LHCN-M2 (cell line): ENCODE measurements around the gene EFEMP1. TPM values are rescaled to one million over a fixed set of nuclear protein-coding genes. Genes with fewer than 3 reads are reported as not detected.

Experiments
- DNase-seq: peaks from one replicate; pipeline ENCODE4 v3.0.0-alpha.2; 2012; ENCODE audit warnings: low read depth
- polyA plus RNA-seq: library from polyadenylated mRNA; unstranded; fragments of >200 nt; gene quantifications from one replicate; pipeline ENCODE4 v1.2.1, GENCODE V29; 2012; ENCODE audit warnings: missing spikeins
- total RNA-seq: library from RNA; depleted of rRNA; stranded (reverse); fragments of >200 nt; gene quantifications from 2 replicates; pipeline ENCODE4 v1.2.3, GENCODE V29; 2014; rRNA removed

EFEMP1 gene
- total RNA-seq: 37.8 and 52.5 TPM in 2 replicates
- polyA plus RNA-seq: 59.2 TPM

GRCh38 chr2:55923091-55923981, at the start of gene EFEMP1:
EFEMP1 (minus strand) TSS chr2:55923782; CDS start chr2:55922440, 1,342 bp downstream.
- peak; percentile 41 for DNase-seq

GRCh38 chr2:55970500-55970899, 46.9 kb upstream of the EFEMP1 start:
- no peak for DNase-seq

- DNase-seq: no peak
Measured at GRCh38 chr2:55968941-55969340, 45.4 kb upstream of the EFEMP1 start.

GRCh38 chr2:55966401-55967118, 43.0 kb upstream of the EFEMP1 start:
- DNase-seq: no peak

- DNase-seq: no peak
Measured at GRCh38 chr2:55965966-55966365, 42.4 kb upstream of the EFEMP1 start.

GRCh38 chr2:55965276-55965675, 41.7 kb upstream of the EFEMP1 start:
- no peak for DNase-seq

- no peak for DNase-seq
Measured at GRCh38 chr2:55962915-55963314, 39.3 kb upstream of the EFEMP1 start.

GRCh38 chr2:55961318-55961911, 37.8 kb upstream of the EFEMP1 start:
- peak; percentile 65 for DNase-seq

GRCh38 chr2:55958756-55959155, 35.2 kb upstream of the EFEMP1 start:
- no peak for DNase-seq

- no peak for DNase-seq
Measured at GRCh38 chr2:55957142-55957541, 33.6 kb upstream of the EFEMP1 start.

- peak; percentile 33 for DNase-seq
Measured at GRCh38 chr2:55954306-55955035, 30.9 kb upstream of the EFEMP1 start.

GRCh38 chr2:55952415-55952814, 28.8 kb upstream of the EFEMP1 start:
- no peak for DNase-seq

- no peak for DNase-seq
Measured at GRCh38 chr2:55951533-55951932, 28.0 kb upstream of the EFEMP1 start.

GRCh38 chr2:55949613-55950012, 26.0 kb upstream of the EFEMP1 start:
- no peak for DNase-seq

GRCh38 chr2:55949211-55949610, 25.6 kb upstream of the EFEMP1 start:
- DNase-seq: no peak

GRCh38 chr2:55948176-55948923, 24.8 kb upstream of the EFEMP1 start:
- DNase-seq: peak; percentile 8

GRCh38 chr2:55947752-55948151, 24.2 kb upstream of the EFEMP1 start:
- no peak for DNase-seq

GRCh38 chr2:55946793-55947192, 23.2 kb upstream of the EFEMP1 start:
- DNase-seq: no peak

- no peak for DNase-seq
Measured at GRCh38 chr2:55943466-55943865, 19.9 kb upstream of the EFEMP1 start.

GRCh38 chr2:55936351-55936750, 12.8 kb upstream of the EFEMP1 start:
- DNase-seq: no peak

- DNase-seq: no peak
Measured at GRCh38 chr2:55934337-55934736, 10.8 kb upstream of the EFEMP1 start.
